ENCODE results near the gene NQO2. TPM values are rescaled to one million over a fixed set of nuclear protein-coding genes. Genes with fewer than 3 reads are reported as not detected.

NQO2 gene
- total and polyA plus RNA-seq, 2 of the 13 experiments (the other 11 are each of a cell fraction or from before 2014, with no cell fraction given): 32.2 to 56.5 TPM

- TF ChIP-seq RELA (CRISPR knock-in tag; IDR thresholded peaks at IDR 0.05): no peak
- TF ChIP-seq ZMYM4 (CRISPR knock-in tag; IDR thresholded peaks at IDR 0.05): 0 out of 2 replicates have a peak, but pooled peaks have one; percentile 6
- no peak for TF ChIP-seq ZBTB40 (IDR thresholded peaks at IDR 0.05)
- TF ChIP-seq ZBTB40 (CRISPR knock-in tag; IDR thresholded peaks at IDR 0.05): peak; percentile 42; the same call in 1 of the 2 replicates
- TF ChIP-seq ZMYM3 (CRISPR knock-in tag; IDR thresholded peaks at IDR 0.05): no peak
- TF ChIP-seq ZFAT (CRISPR knock-in tag; conservative IDR thresholded peaks at IDR 0.05): no peak
- no peak for TF ChIP-seq ZNF282 (IDR thresholded peaks at IDR 0.05; ENCODE audit: partially characterized antibody)
- 0 out of 2 replicates have a peak, but pooled peaks have one; percentile 13 for TF ChIP-seq ZNF589 (CRISPR knock-in tag; conservative IDR thresholded peaks at IDR 0.05)
- TF ChIP-seq ZNF607 (CRISPR knock-in tag; IDR thresholded peaks at IDR 0.05; ENCODE audit: borderline replicate concordance): peak; percentile 80
- no peak for TF ChIP-seq ZNF577 (CRISPR knock-in tag; IDR thresholded peaks at IDR 0.05; ENCODE audit: borderline replicate concordance, low read depth)
- TF ChIP-seq ZBTB46 (CRISPR knock-in tag; IDR thresholded peaks at IDR 0.05; ENCODE audit: borderline replicate concordance): no peak
- peak; percentile 79; the same call in 1 of the 2 replicates for TF ChIP-seq GMEB1 (CRISPR knock-in tag; IDR thresholded peaks at IDR 0.05; ENCODE audit: borderline replicate concordance)
- TF ChIP-seq PHF20 (CRISPR knock-in tag; IDR thresholded peaks at IDR 0.05): peak; percentile 50
- TF ChIP-seq DNMT1 (CRISPR knock-in tag; IDR thresholded peaks at IDR 0.05): peak; percentile 68; the same call in 1 of the 2 replicates
- TF ChIP-seq HOXA7 (CRISPR knock-in tag; IDR thresholded peaks at IDR 0.05): no peak; the same call in 1 of the 2 replicates
- TF ChIP-seq HDAC6 (IDR thresholded peaks at IDR 0.05; ENCODE audit: low read depth, low read length): no peak
Measured at GRCh38 chr6:2999618-3000557, at the start of gene NQO2 (continued).
